Kidney (tissue), 14 donors: ENCODE data around the gene APOH. TPM values are rescaled to one million over a fixed set of nuclear protein-coding genes. Genes with fewer than 3 reads are reported as not detected.
A peak's percentile ranks its signal among the peaks of the same experiment; 100 is the strongest.

Experiments used
- DNase-seq, 5 donors: peaks; one replicate each; pipeline ENCODE4 v3.0.0-alpha.2; 2013 to 2020
- FAIRE-seq: peaks from 2 replicates; lab custom pipeline; 2012; peaks lifted over from hg19 to GRCh38; lab: Jason Lieb, UNC
- H3K27ac ChIP-seq, 2 donors: one replicate each; pipeline ENCODE4 v1.7.0; 2013; ENCODE audit warnings: low read depth in 2 of 2, low read length in 2 of 2, inconsistent platforms in 1 of 2
- H3K27me3 ChIP-seq: one replicate; pipeline ENCODE4 v1.7.1; 2013; ENCODE audit warnings: low read length, inconsistent platforms; ENCODE audit not compliant: control insufficient read depth, insufficient read depth
- H3K36me3 ChIP-seq, 3 donors: one replicate each; pipeline versions ENCODE4 v1.7.0 to v1.7.1; 2013; ENCODE audit warnings: low read length in 3 of 3, control low read depth in 1 of 3, inconsistent platforms in 1 of 3; ENCODE audit not compliant: insufficient read depth in 3 of 3, control insufficient read depth in 2 of 3
- H3K4me1 ChIP-seq, 3 donors: one replicate each; pipeline versions ENCODE4 v1.7.0 to v1.7.1; 2013; ENCODE audit warnings: low read length in 3 of 3, inconsistent platforms in 1 of 3, low read depth in 1 of 3; ENCODE audit not compliant: control insufficient read depth in 2 of 3, insufficient read depth in 2 of 3
- H3K4me3 ChIP-seq, 3 donors: one replicate each; pipeline versions ENCODE4 v1.7.0 to v1.8.1; 2013; ENCODE audit warnings: low read length in 3 of 3, control low read depth in 1 of 3, inconsistent platforms in 1 of 3
- H3K9ac ChIP-seq, 3 donors: one replicate each; pipeline versions ENCODE4 v1.7.0 to v1.7.1; 2013; ENCODE audit warnings: low read length in 3 of 3, control low read depth in 1 of 3, inconsistent platforms in 1 of 3
- H3K9me3 ChIP-seq, 3 donors: one replicate each; pipeline versions ENCODE4 v1.7.0 to v1.7.1; 2013; ENCODE audit warnings: low read length in 3 of 3, control low read depth in 1 of 3, inconsistent platforms in 1 of 3; ENCODE audit not compliant: control insufficient read depth in 2 of 3, insufficient read depth in 1 of 3
- CTCF ChIP-seq: IDR thresholded peaks from 3 replicates; pipeline ENCODE4 v1.5.1; 2012; ENCODE audit warnings: mild to moderate bottlenecking, moderate library complexity, borderline replicate concordance; ENCODE audit not compliant: insufficient read depth; ENCODE audit errors: extremely low read depth
- intact Hi-C: fragments of 100-400 bp; cut with DNase I; formaldehyde crosslinking; loops from one replicate; pipeline ENCODE4 v1.11.1; 2022
- polyA plus RNA-seq: library from polyadenylated mRNA; stranded (reverse); fragments of 350-450 nt; fragmentation: Illumina TruSeq; extraction: RNeasy Lipid Tissue Mini Kit (QIAGEN cat#74804); gene quantifications from one replicate; pipeline ENCODE4 v1.2.3, GENCODE V29; 2014; ENCODE audit warnings: low read depth, low replicate concordance; ENCODE audit not compliant: insufficient read depth
- total RNA-seq: library from RNA; stranded (reverse); fragmentation: NEBNext Ultra II Directional; extraction: Animal tissue kit (Norgen Biotek cat#: 25700); gene quantifications from one replicate; pipeline ENCODE4 v1.2.1, GENCODE V29; 2021
- donor health status: control.
- donor health status: control.
- donor health status: control.
- donor health status: control.
- donor health status: control.
- donor health status: DM: yes; HTN: yes; CAD: no.
- donor health status: Normal renal cell carcinoma (clear cell type).

Gene APOH
- total and polyA plus RNA-seq, 2 donors from 2014 or later = 13.5 TPM; not detected in 1

- Histone ChIP-seq H3K9ac (no peak overlapping the region), H3K36me3 (no peaks in the 10 kb centered on the region), H3K27me3 (no peaks in the 10 kb centered on the region), H3K4me1 (peaks cover 0 to 2% (median 2%) of the 10 kb centered on the region in 3 donors), H3K27ac (no peak overlapping the region), H3K4me3 (no peak overlapping the region), H3K9me3 (peaks cover 0 to 2% (median 0%) of the 10 kb centered on the region in 3 donors)
- TF ChIP-seq CTCF = no peak
- DNase-seq = no peak
- intact Hi-C loops = no loop called here
- no peak for FAIRE-seq
Measured at GRCh38 chr17:66203274-66204015, 25.8 kb downstream of the APOH start.

GRCh38 chr17:66200685-66201092 is 28.5 kb downstream of the APOH start:
- Histone ChIP-seq H3K9ac (no peak overlapping the region), H3K4me3 (peak overlapping the region in 1 of 3 donors; percentile 21), H3K27me3 (no peaks in the 10 kb centered on the region), H3K4me1 (peaks cover 0 to 2% (median 2%) of the 10 kb centered on the region in 3 donors), H3K27ac (no peak overlapping the region), H3K36me3 (no peaks in the 10 kb centered on the region), H3K9me3 (no peaks in the 10 kb centered on the region)
- FAIRE-seq (no peak), DNase-seq (peak in 4 of 5 donors; percentile 64 to 88 (median 75))
- TF ChIP-seq CTCF = peak; percentile 72
- intact Hi-C loops = no loop called here

DNA sequence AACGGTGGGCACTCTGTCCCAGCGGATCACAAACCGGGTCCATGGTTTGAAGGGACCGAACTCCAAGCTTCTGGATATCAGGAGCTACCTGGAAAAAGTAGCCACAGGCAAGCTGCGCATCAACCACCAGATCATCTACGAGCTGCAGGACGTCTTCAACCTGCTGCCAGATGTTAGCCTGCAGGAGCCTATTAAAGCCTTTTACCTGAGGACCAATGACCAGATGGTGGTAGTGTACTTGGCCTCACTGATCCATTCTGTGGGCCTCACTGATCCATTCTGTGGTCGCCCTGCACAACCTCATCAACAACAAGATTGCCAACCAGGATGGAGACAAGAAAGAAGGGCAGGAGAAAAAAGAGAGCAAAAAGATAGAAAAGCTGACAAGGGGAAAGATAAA is 31.0 kb downstream of the APOH start:
- Histone ChIP-seq H3K4me3 (no peak overlapping the region), H3K9me3 (no peaks in the 10 kb centered on the region), H3K9ac (no peak overlapping the region), H3K36me3 (no peaks in the 10 kb centered on the region), H3K27me3 (no peaks in the 10 kb centered on the region), H3K27ac (no peak overlapping the region), H3K4me1 (peaks cover 0 to 2% (median 2%) of the 10 kb centered on the region in 3 donors)
- intact Hi-C loops = no loop called here
- no peak for FAIRE-seq
- DNase-seq = no peak
- no peak for TF ChIP-seq CTCF
